ENCODE data around the gene TICAM2. TPM values are rescaled to one million over a fixed set of nuclear protein-coding genes. Genes with fewer than 3 reads are reported as not detected.

The TICAM2 gene
- total and polyA plus RNA-seq, 8 donors, result 1.4 to 9.9 (median 2.4) TPM; not detected in 3

GRCh38 chr5:115637507-115637906 lies 35.2 kb upstream of the TICAM2 start:
- H3K27ac ChIP-seq, result no peak overlapping the region
- no peaks in the 10 kb centered on the region for H3K36me3 ChIP-seq
- no peak overlapping the region for H3K4me3 ChIP-seq
- no peaks in the 10 kb centered on the region for H3K9me3 ChIP-seq
- H3K4me1 ChIP-seq, result peaks cover 0 to 15% (median 8%) of the 10 kb centered on the region in 4 donors
- TF ChIP-seq POLR2A (IDR thresholded peaks at IDR 0.05), result no peak
- no peak for TF ChIP-seq CTCF (IDR thresholded peaks at IDR 0.05)
- TF ChIP-seq EP300 (IDR thresholded peaks at IDR 0.05), result no peak
- TF ChIP-seq POLR2AphosphoS5 (IDR thresholded peaks at IDR 0.05), result no peak
- no peaks in the 10 kb centered on the region for H3K27me3 ChIP-seq
- intact Hi-C loops (cut with DNase I; ENCODE audit: low total_unique reads), result no loop called here
- no peak for DNase-seq
- WGBS, 5 donors, result 68 to 82% (median 79%) methylated on average over 4 of the region's 4 CpGs

GRCh38 chr5:115636008-115636407 lies 33.7 kb upstream of the TICAM2 start:
- Histone ChIP-seq H3K36me3 (no peaks in the 10 kb centered on the region), H3K27me3 (no peaks in the 10 kb centered on the region), H3K9me3 (no peaks in the 10 kb centered on the region), H3K27ac (no peak overlapping the region), H3K4me3 (no peak overlapping the region), H3K4me1 (peaks cover 0 to 15% (median 8%) of the 10 kb centered on the region in 4 donors)
- intact Hi-C loops (cut with DNase I; ENCODE audit: low total_unique reads), result no loop called here
- DNase-seq, result no peak
- no peak for TF ChIP-seq POLR2A (IDR thresholded peaks at IDR 0.05)
- TF ChIP-seq POLR2AphosphoS5 (IDR thresholded peaks at IDR 0.05), result no peak
- no peak for TF ChIP-seq EP300 (IDR thresholded peaks at IDR 0.05)
- no peak for TF ChIP-seq CTCF (IDR thresholded peaks at IDR 0.05)
- WGBS, 5 donors, result 59 to 86% (median 69%) methylated on average over 1 of the region's 1 CpG

- Histone ChIP-seq H3K27ac (peak overlapping the region in 4 of 5 donors; percentile 69 to 88 (median 76)), H3K27me3 (no peaks in the 10 kb centered on the region), H3K4me1 (peaks cover 0 to 15% (median 8%) of the 10 kb centered on the region in 4 donors), H3K4me3 (peak overlapping the region; percentile 24 to 37 (median 34)), H3K36me3 (no peaks in the 10 kb centered on the region), H3K9me3 (no peaks in the 10 kb centered on the region)
- TF ChIP-seq EP300 (IDR thresholded peaks at IDR 0.05) (no peak), CTCF (IDR thresholded peaks at IDR 0.05) (peak in 5 of 7 experiments; percentile 76 to 94 (median 85)), POLR2AphosphoS5 (IDR thresholded peaks at IDR 0.05) (peak in 1 of 3 donors; percentile 72), POLR2A (IDR thresholded peaks at IDR 0.05) (no peak)
- 2 to 5% (median 4%) methylated on average over 8 of the region's 8 CpGs for WGBS, 5 donors
- DNase-seq, result peak; percentile 92 to 95
- intact Hi-C loops (cut with DNase I; ENCODE audit: low total_unique reads), result no loop called here
Measured at GRCh38 chr5:115634343-115635132, 32.3 kb upstream of the TICAM2 start.

GRCh38 chr5:115629903-115630302 lies 27.6 kb upstream of the TICAM2 start:
- DNase-seq, result no peak
- Histone ChIP-seq H3K27me3 (no peaks in the 10 kb centered on the region), H3K4me1 (peaks cover 0 to 27% (median 14%) of the 10 kb centered on the region in 4 donors), H3K9me3 (no peaks in the 10 kb centered on the region), H3K4me3 (no peak overlapping the region), H3K27ac (no peak overlapping the region), H3K36me3 (no peaks in the 10 kb centered on the region)
- TF ChIP-seq POLR2AphosphoS5 (IDR thresholded peaks at IDR 0.05) (no peak), POLR2A (IDR thresholded peaks at IDR 0.05) (no peak), CTCF (IDR thresholded peaks at IDR 0.05) (no peak), EP300 (IDR thresholded peaks at IDR 0.05) (no peak)
- intact Hi-C loops (cut with DNase I; ENCODE audit: low total_unique reads), result no loop called here
- WGBS, 5 donors, result 67 to 91% (median 84%) methylated on average over 1 of the region's 1 CpG

All from stomach (tissue), 9 donors.